Mesenteric fat pad (tissue), 1 donor: ENCODE measurements around the gene LAMA1. TPM values are rescaled to one million over a fixed set of nuclear protein-coding genes. Genes with fewer than 3 reads are reported as not detected.

Experiments used
- DNase-seq: peaks from one replicate; pipeline ENCODE4 v3.0.0-alpha.2; 2020; ENCODE audit warnings: low spot score
- total RNA-seq: library from RNA; stranded (reverse); fragmentation: NEBNext Ultra II Directional; extraction: Animal tissue kit (Norgen Biotek cat#: 25700); gene quantifications from one replicate; pipeline ENCODE4 v1.2.1, GENCODE V29; 2021
- donor health status: DM: yes; HTN: yes; CAD: no.

Gene LAMA1
- total RNA-seq, 1 donor from 2014 or later = 7.9 TPM

- no peak for DNase-seq
These were observed 216.2 kb downstream of the LAMA1 start for GRCh38 chr18:6901286-6901926.

DNA sequence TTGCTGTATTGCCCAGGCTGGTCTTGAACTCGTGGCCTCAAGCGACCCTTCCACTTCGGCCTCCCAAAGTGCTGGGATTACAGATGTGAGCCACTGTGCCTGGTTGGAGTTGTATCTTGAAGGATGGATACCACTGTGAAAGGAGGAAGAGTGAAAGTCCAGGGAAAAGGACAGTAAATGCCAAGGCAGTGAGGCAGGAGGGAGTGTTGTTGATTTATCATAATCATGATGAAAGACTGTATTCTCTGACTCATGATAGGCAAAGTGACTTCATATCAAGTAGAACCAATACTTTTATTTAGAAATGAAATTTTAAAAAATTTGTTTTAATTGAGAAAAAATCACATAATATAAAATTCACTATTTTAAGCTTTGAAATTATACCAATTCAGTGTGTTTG lies 225.8 kb downstream of the LAMA1 start:
- DNase-seq = no peak

Other genes starting within 250 kb of the LAMA1 start
- gene LRRC30, start 113.3 kb upstream of the LAMA1 start, total RNA-seq = not detected